K562 (cell line): Measurements from ENCODE around the gene GALNT5.

ENCODE experiments used
- ETS2 ChIP-seq: IDR thresholded peaks from 2 replicates; pipeline ENCODE4 v1.6.1; 2016; ENCODE audit warnings: borderline replicate concordance, missing genetic modification characterization, mild to moderate bottlenecking, moderate library complexity, missing compliant biosample characterization; ENCODE audit not compliant: poor library complexity, severe bottlenecking
- FOXA3 ChIP-seq, 2 experiments: fragments of 450-650 bp in 1 of 2; sonication (generic) in 1 of 2; formaldehyde crosslinking; IDR thresholded peaks in 1 of 2; conservative IDR thresholded peaks in 1 of 2; 2 replicates each; pipeline versions ENCODE4 v1.4.0 to v1.8.0; 2020 to 2022; ENCODE audit warnings: mild to moderate bottlenecking in 2 of 2, missing genetic modification reagents in 1 of 2
- POLR2A ChIP-seq: fragments of 450-650 bp; conservative IDR thresholded peaks from 2 replicates; pipeline ENCODE4 v1.6.1; 2016
- YY1 ChIP-seq, 3 experiments: IDR thresholded peaks; 2 replicates each; pipeline ENCODE4 v1.6.1; 2011; ENCODE audit warnings: low read length in 2 of 3, mild to moderate bottlenecking in 2 of 3, moderate library complexity in 2 of 3, borderline replicate concordance in 1 of 3, control low read depth in 1 of 3, low read depth in 1 of 3; ENCODE audit not compliant: insufficient read depth in 3 of 3, insufficient replicate concordance in 2 of 3, control insufficient read depth in 1 of 3, insufficient read length in 1 of 3; ENCODE audit errors: extremely low read depth in 1 of 3

GRCh38 chr2:157283468-157283867, 26.0 kb downstream of the GALNT5 start:
- no peak for TF ChIP-seq YY1 (IDR thresholded peaks at IDR 0.05; ENCODE audit: borderline replicate concordance in 1 of 3, control insufficient read depth in 1 of 3, extremely low read depth in 1 of 3, insufficient read depth in 3 of 3, insufficient read length in 1 of 3, insufficient replicate concordance in 2 of 3, low read depth in 1 of 3, low read length in 2 of 3)
- TF ChIP-seq POLR2A, result no peak
- TF ChIP-seq FOXA3 (CRISPR knock-in tag; conservative IDR thresholded peaks at IDR 0.05 in 1 of 2, IDR thresholded peaks at IDR 0.05 in 1 of 2), result no peak
- TF ChIP-seq ETS2 (tag), result no peak
